ENCODE results near the gene CDK11A.

DNA sequence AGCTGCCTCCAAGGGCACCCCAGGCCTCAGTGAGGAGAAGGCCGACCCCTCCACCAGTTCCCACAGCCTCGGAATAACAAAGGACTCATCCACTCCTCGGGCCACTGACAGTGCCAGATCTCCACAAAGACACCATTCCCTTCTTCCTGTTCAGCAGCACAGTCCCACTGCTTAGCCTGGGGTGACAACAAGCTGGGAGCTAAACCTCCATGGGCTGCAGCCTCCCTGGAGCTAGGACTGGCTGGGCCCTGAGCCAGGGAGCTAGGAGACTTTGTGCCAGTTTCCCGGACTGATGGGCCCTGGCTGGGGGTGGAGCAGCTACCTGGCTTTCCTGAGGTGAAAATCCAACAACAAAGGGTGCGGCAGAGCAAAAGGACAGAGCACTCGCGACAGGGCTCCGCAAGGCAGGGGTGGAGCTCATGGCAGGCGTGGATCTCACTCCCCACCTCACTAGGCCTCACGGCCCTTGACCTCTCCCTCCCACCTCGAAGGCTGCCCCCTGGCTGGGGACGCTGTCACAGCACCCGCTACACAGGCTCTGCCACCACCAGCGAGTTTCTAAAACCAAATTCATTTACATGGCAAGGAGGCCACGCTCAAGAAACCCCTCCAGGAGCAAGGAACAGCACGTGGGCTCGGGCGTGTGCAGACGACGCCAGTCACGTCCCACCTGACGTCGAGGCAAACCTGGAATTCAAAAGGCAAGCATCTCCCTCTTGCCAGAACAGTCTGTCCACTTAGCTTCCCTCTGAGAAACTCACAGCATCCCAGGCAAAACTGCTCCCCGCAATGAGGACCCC, 45.4 kb downstream of the CDK11A start:
- TF ChIP-seq POLR2AphosphoS5 (IDR thresholded peaks at IDR 0.05; ENCODE audit: borderline replicate concordance, low read depth, low read length) (no peak), EZH2 (IDR thresholded peaks at IDR 0.05) (no peak), FOXP2 (optimal IDR thresholded peaks at IDR 0.05; ENCODE audit: control extremely low read depth, extremely low read length, insufficient read depth) (no peak)

Measured in SK-N-MC (cell line).